Motor neuron (in vitro differentiated cells): ENCODE data around the gene MPHOSPH10. TPM values are rescaled to one million over a fixed set of nuclear protein-coding genes. Genes with fewer than 3 reads are reported as not detected.
"Not testable (repeated sequence)": the region's sequence is repeated elsewhere in the genome, so short reads cannot be mapped to it uniquely, and the experiment has no call there.

ENCODE experiments used
- ATAC-seq, 8 experiments: fragments of 200-7000 bp; cut with Tn5 transposase; replicated peaks in 6 of 8; 2 replicates each; pipeline ENCODE4 v1.8.0; 2021; ENCODE audit warnings: mild to moderate bottlenecking in 8 of 8, moderate library complexity in 8 of 8
- H3K27ac ChIP-seq, 2 donors: fragments of 250-450 bp; sonication (Bioruptor Pico); 2 replicates each; pipeline ENCODE4 v1.9.0; 2021; ENCODE audit warnings: antibody characterized with exemption in 2 of 2, mild to moderate bottlenecking in 2 of 2, moderate library complexity in 1 of 2
- H3K4me1 ChIP-seq, 2 donors: fragments of 250-450 bp; sonication (Bioruptor Pico); replicated peaks in 1 of 2; 2 replicates each; pipeline ENCODE4 v1.6.1; 2021; ENCODE audit warnings: antibody characterized with exemption in 2 of 2, mild to moderate bottlenecking in 2 of 2, moderate library complexity in 1 of 2
- H3K4me3 ChIP-seq, 5 donors: fragments of 250-450 bp; sonication (Bioruptor Pico); 2 replicates each; pipeline ENCODE4 v1.9.0; 2021; ENCODE audit warnings: antibody characterized with exemption in 5 of 5, mild to moderate bottlenecking in 5 of 5, moderate library complexity in 4 of 5
- WGBS, 10 experiments: fragments of 450-650 bp; shearing (Covaris generic); methylation state at CpG; one replicate each; pipeline ENCODE4 v1.0.0; 2022; 5-methylcytosine and 5-hydroxymethylcytosine counted together
- in situ Hi-C, 9 experiments: fragments of 400-800 bp; cut with MboI; loops; one replicate each; pipeline ENCODE4 v1.15.0; 2021; ENCODE audit warnings: low sequenced_read_pairs in 9 of 9, low pct_unique_long_range_greater_than_20kb in 2 of 9; ENCODE audit not compliant: unreplicated experiment in 9 of 9
- total RNA-seq, 8 experiments: library from RNA; unstranded; fragments of 300-600 nt; gene quantifications; 2 replicates each; pipeline versions ENCODE4 v1.2.3 to v1.2.4, GENCODE V29; 2022

The MPHOSPH10 gene
- total RNA-seq, 8 experiments from 2014 or later = 29.7 to 44.0 (median 36.4) TPM

DNA sequence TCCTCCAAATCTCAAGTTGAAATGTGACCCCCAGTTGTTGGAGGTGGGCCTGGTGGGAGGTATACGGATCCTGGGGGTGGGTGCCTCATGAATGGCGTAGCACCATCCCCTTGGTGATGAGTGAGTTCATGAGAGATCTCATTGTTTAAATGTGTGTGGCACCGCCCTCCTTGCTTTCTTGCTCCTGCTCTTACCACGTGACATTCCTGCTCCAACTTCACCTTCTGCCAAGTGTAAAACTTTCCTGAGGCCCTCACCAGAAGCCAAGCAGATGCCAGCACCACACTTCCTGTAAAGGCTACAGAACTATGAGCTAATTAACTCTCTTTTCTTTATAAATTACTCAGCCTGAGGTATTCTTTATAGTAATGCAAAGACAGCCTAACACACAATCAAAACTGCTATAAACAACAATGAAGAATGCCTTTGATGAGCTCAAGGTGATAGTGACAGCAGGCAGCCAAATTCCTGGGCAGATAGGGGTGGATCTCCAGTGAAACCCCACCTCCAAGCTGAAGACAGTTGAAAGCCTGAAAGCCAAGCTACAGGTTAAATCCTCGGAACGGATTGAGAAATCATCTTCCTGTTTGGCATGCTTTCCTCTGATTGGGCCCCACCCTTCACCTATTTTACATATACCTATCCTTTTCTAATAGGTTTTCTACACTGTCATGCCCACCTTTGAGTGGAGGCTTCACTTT is 27.3 kb upstream of the MPHOSPH10 start:
- no peak overlapping the region for H3K4me3 ChIP-seq
- ATAC-seq = peak in 1 of 8 experiments; percentile 22
- no peak overlapping the region for H3K27ac ChIP-seq
- WGBS, 10 experiments = 40 to 80% (median 52%) methylated on average over 1 to 5 of the region's 6 CpGs; no CpG with 5 or more reads in 2 of the 10 experiments
- in situ Hi-C loops = no loop called here
- peaks cover 0 to 6% of the 10 kb centered on the region in 2 donors for H3K4me1 ChIP-seq

DNA sequence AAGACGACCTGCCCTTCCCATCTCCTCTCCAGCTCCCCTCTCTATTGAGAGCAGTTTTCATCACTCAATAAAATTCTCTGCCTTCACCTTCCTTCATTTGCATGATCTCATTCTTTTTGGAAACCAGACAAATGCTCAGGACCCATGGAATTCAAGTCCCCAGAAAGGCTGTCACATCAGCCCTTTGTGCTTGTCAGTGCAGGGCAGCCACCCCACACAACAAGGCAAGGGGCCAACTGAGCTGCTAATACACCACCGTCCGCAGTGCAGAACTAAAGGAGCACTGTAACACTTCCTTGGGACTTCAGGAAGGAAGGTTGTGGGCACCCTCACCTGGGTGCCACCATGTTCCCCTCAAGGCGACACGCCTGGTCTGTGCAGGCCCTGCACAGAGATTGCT is 26.6 kb upstream of the MPHOSPH10 start:
- H3K27ac ChIP-seq = no peak overlapping the region
- H3K4me1 ChIP-seq = peaks cover 0 to 6% of the 10 kb centered on the region in 2 donors
- ATAC-seq = peak in 5 of 8 experiments; percentile 18 to 71 (median 53)
- no peak overlapping the region for H3K4me3 ChIP-seq
- in situ Hi-C loops = no loop called here
- 0 to 100% (median 90%) methylated on average over 1 to 3 of the region's 5 CpGs; no CpG with 5 or more reads in 3 of the 10 experiments for WGBS, 10 experiments

DNA sequence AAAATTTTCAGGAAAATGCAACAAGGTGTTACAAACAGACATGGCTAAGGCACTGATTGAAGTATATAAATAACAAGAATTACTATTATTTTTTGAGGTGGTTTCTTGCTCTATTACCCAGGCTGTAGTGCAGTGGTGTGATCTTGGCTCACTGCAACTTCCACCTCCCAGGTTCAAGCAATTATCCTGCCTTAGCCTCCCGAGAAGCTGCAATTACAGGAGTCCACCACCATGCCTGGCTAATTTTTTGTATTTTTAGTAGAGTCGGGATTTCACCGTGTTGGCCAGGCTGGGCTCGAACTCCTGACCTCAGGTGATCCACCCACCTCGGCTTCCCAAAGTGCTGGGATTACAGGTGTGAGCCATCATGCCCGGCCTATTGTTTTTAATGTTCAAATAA is 24.0 kb upstream of the MPHOSPH10 start:
- H3K4me3 ChIP-seq, H3K4me1 ChIP-seq, ATAC-seq, H3K27ac ChIP-seq, in situ Hi-C loops: not testable (repeated sequence)
- WGBS, 10 experiments = 64 to 100% (median 85%) methylated on average over 1 to 6 of the region's 6 CpGs; no CpG with 5 or more reads in 4 of the 10 experiments

DNA sequence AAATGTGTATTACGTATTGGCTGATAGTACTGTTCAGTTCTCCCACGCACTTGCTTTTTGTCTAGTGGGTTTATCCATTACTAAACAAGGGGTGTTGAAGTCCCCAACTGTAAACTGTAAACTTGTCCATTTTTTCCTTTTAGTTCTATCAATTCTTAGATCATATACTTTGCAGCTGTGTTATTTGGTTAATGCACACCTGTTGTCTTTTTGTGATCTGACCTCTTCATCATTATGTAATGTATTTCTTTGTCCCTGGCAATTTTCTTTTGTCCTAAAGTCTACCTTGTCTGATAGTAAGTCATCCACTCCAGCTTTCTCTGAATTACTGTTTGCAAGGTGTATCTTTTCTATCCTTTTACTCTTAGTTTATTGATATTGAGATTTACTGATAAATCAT is 22.3 kb upstream of the MPHOSPH10 start:
- no peak for ATAC-seq
- WGBS, 10 experiments = 75 to 100% (median 94%) methylated on average over 1 to 2 of the region's 2 CpGs; no CpG with 5 or more reads in 1 of the 10 experiments
- Histone ChIP-seq H3K4me1 (peaks cover 0 to 6% of the 10 kb centered on the region in 2 donors), H3K27ac (no peak overlapping the region), H3K4me3 (no peak overlapping the region)
- in situ Hi-C loops = no loop called here

DNA sequence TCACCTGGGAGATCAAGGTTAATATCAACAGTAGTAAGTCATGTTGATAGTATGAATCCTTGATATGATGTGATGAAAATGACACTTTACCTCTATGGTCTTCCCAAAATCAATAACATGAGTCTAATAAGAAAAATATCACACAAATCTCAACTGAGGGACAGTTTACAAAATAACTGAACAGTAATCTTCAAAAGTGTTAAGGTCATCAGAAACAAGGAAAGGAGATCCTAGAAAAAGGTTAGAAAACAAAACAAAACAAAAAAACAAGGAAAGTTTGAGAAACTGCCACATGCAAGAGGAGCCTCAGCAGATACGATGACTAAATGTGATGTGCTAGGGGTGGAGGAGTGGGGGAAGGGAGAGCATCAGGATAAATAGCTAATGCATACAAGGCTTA is 16.6 kb upstream of the MPHOSPH10 start:
- in situ Hi-C loops = no loop called here
- H3K4me1 ChIP-seq = no peaks in the 10 kb centered on the region
- H3K4me3 ChIP-seq = no peak overlapping the region
- H3K27ac ChIP-seq = no peak overlapping the region
- 57 to 100% (median 92%) methylated on average over 1 of the region's 1 CpG; no CpG with 5 or more reads in 1 of the 10 experiments for WGBS, 10 experiments
- no peak for ATAC-seq

DNA sequence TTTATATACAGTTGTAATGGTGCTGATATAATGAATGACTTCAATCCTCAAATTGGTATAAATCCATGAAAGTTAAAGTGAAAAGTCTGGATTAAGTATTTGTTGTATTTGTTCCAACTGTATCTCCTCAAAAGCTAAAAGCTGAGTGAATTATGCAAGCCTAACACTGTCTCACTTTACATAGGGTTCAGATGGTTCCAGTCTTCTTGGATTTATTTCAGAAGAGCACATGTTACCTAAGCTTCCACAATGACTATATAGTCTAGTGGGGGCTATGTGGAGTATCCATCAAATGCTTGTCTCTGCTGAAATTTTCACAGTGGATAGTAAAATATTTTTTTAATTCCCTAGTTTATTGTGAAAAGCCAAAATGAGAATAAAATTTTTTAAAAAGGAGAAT is 13.4 kb upstream of the MPHOSPH10 start:
- H3K27ac ChIP-seq = no peak overlapping the region
- H3K4me1 ChIP-seq = no peaks in the 10 kb centered on the region
- in situ Hi-C loops = no loop called here
- H3K4me3 ChIP-seq = no peak overlapping the region
- ATAC-seq = peak in 2 of 8 experiments; percentile 47 to 55

DNA sequence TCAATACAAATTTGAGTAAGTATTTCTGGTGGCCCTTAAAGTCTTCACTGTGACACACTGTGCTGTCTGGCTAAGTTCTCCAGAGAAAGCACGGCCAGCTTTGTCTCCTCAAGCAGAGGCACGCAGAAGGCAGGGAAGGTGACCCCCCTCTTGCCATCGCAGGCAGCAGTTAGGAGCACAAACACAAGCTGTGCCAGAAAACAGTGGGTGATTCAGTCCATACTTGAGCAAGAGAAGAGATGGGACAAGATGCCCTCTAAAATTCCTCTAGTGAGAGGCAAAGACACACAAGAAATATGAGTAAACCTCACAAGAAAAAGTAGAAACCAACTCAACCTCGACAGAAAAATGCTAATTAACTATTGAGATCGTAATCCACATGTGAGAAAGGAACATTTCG is 10.2 kb upstream of the MPHOSPH10 start:
- no peak for ATAC-seq
- Histone ChIP-seq H3K4me3 (no peak overlapping the region), H3K4me1 (no peaks in the 10 kb centered on the region), H3K27ac (no peak overlapping the region)
- 62 to 100% (median 95%) methylated on average over 1 to 6 of the region's 6 CpGs for WGBS, 10 experiments
- in situ Hi-C loops = no loop called here

DNA sequence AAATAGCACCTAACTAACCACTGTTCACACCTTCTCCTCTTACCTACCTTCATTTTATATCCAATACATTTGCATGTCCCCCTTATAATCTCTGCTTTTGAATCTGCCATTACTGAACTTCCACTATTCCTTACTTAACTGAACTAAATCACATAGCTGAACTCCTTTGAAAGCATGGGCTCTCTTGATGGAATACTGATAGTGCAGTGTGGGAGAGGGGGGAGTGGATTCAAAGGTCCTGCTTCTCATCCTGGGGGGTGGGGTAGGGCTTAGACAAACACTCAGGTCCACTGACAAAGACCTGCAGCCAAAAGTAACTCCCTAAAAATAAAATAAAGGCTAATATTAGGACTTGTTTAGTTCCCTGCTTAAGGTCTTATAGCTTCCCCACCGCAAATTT is 9.0 kb upstream of the MPHOSPH10 start:
- in situ Hi-C loops = no loop called here
- Histone ChIP-seq H3K4me1 (no peaks in the 10 kb centered on the region), H3K4me3 (no peak overlapping the region), H3K27ac (no peak overlapping the region)
- 100% methylated on average over 1 of the region's 1 CpG; no CpG with 5 or more reads in 6 of the 10 experiments for WGBS, 10 experiments
- no peak for ATAC-seq

DNA sequence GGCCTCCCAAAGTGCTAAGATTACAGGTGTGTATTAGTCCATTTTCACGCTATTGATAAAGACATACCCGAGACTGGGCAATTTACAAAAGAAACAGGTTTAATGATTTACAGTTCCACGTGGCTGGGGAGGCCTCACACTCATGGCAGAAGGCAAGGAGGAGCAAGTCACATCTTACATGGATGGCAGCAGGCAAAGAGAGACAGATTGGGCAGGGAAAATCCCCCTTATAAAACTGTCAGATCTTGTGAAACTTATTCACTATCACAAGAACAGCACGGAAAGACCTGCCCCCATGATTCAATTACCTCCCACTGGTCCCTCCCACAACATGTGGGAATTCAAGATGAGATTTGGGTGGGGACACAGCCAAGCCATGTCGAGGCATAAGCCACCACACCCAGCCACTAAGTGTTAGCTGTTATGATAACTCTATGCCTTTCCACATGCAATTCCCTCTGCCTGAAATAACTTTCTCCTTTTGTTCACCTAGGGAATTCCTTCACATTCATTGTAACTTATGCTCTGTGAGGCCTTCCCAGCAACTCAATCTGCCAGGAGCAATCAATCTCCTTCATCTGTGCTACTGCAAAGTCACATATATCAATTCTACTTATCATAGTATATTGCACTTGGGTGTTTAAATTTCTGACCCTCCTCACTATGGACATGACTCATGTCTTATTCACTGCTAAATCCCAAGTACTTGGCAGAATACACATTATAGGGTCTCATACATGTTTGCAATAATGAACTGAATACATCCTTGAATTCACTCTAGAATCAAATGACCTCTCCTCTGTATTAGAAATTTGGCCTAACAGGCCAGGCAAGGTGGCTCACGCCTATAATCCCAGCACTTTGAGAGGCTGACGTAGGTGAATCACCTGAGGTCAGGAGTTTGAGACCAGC is 7.8 kb upstream of the MPHOSPH10 start:
- WGBS, 10 experiments = 0 to 96% (median 78%) methylated on average over 1 to 5 of the region's 7 CpGs; no CpG with 5 or more reads in 2 of the 10 experiments
- Histone ChIP-seq H3K27ac (no peak overlapping the region), H3K4me1 (no peaks in the 10 kb centered on the region), H3K4me3 (no peak overlapping the region)
- peak in 4 of 8 experiments; percentile 20 to 97 (median 70) for ATAC-seq
- in situ Hi-C loops = no loop called here

DNA sequence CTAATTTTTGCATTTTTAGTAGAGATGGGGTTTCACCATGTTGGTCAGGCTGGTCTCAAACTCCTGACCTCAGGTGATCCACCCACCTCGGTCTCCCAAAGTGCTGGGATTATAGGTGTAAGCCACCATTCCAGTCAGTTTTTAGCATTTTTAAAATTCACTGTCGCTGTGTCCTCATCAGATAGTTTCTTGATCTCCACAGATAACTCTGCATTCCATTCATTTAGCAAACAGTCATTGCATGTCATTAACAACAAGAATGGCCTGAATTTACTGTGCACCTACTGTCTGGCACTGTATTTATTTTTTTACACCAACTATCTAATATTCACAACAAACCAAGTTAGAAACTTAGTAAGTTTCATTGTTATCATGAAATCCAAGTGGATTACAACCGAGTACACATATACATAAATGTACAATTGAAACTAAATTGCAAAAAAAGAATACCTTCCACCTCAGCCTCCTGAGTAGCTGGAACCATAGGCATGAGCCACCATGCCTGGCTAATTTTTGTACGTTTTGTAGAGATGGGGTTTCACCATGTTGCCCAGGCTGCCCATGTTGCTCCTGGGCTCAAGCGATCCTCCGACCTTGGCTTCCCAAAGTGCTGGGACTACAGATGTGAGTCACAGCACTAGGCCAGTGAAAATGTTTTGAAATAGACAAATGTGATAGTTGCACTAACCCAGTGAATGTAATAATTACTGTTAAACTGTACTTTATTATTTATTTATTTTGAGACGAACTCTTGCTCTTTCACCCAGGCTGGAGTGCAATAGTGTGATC is 4.7 kb upstream of the MPHOSPH10 start:
- in situ Hi-C loops = no loop called here
- no peak for ATAC-seq
- 76 to 100% (median 93%) methylated on average over 1 to 6 of the region's 7 CpGs; no CpG with 5 or more reads in 3 of the 10 experiments for WGBS, 10 experiments

DNA sequence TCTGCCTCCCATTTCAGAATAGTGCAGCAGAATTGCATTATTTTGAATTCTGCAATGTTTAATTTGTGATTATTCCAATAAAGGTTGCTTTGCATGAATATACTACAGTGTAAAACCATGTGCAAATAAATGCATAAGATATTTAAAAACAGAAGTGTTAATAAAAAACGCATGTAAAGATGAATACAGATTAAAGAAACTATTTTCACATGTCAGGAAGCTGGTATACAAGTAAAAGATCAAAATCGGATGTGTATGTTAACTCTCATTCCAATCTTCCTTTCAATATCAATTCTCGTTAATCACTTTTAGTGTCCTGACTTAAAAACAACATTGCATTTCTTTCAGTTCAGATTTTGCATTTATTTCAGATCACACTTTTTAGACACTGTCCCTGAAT is 3.5 kb upstream of the MPHOSPH10 start:
- Histone ChIP-seq H3K27ac (no peak overlapping the region), H3K4me1 (peaks cover 13 to 14% of the 10 kb centered on the region in 2 donors), H3K4me3 (no peak overlapping the region)
- WGBS, 10 experiments = 5 to 94% (median 78%) methylated on average over 2 to 3 of the region's 3 CpGs
- no peak for ATAC-seq
- in situ Hi-C loops = no loop called here

More for the DNA sequence above, 4.7 kb upstream of the MPHOSPH10 start:
- Histone ChIP-seq H3K27ac (no peak overlapping the region), H3K4me3 (no peak overlapping the region), H3K4me1 (peaks cover 5 to 12% of the 10 kb centered on the region in 2 donors)

DNA sequence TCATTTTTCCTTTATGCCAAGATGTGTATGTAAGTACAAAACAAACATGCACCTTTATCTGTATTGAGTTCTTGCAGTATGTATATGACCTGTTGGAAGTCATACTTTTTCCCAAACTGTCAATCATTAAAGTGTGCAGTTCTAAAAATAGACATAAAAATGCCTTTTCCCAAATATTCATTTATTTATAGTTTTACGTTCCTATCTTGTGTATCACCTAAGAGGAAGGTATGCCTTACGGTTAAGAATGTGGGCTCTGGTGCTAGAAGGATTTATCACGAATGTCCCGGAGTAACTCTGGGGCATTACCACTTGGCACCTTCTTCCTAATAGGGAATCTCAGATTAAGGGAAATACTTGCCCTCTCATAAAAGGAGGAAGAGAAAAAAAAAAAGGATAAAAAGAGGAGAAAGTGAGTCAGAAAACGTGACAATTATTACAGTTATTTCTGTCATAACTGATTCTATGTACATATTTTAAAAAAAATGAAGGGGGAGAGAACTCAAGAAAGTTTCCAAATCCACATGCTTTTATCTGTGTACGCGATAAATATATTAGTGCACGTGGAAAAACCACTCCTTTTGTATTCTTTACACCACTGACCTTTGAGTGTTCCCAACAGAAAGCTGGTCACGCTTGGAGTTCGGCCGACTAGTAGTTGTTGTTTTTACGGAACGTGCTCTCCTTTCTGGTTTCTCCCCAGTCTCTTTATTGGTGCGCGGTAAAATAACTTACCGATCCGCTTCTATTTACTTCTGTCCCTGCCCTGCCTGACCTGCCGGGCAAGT is 1.1 kb upstream of the MPHOSPH10 start:
- WGBS, 10 experiments = 0 to 26% (median 3%) methylated on average over 8 to 17 of the region's 18 CpGs
- H3K4me3 ChIP-seq = peak overlapping the region; percentile 82 to 97 (median 93)
- peaks cover 16 to 21% of the 10 kb centered on the region in 2 donors for H3K4me1 ChIP-seq
- ATAC-seq = no peak
- in situ Hi-C loops = no loop called here
- H3K27ac ChIP-seq = peak overlapping the region; percentile 98
